ENCODE results near the gene LRP1B.

LRP1B gene

GRCh38 chr2:141380008-141380979 lies 750.5 kb downstream of the LRP1B start:
- DNase-seq: no peak

- DNase-seq: no peak
These were observed 766.0 kb downstream of the LRP1B start for GRCh38 chr2:141364821-141365220.

DNA sequence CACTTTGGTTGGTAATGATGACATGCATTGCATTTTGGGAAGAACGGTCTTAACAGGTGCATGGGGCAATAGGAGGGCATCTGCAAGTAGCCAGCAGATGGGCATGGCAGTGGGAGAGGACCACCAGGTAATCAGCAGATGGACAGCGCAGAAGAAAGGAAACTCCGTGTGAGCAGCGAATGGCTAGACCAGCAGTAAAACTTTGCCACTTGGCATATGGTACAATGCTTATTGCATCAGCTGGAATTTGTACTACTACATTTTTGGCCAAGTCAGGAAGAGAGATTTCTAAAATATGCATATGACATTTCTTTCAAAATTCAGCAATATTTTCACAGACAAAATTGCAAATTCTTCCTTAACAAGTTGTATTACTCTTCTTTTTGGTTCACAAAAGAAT lies 768.5 kb downstream of the LRP1B start:
- no peak for DNase-seq

GRCh38 chr2:141348481-141348880 lies 782.3 kb downstream of the LRP1B start:
- DNase-seq: no peak

DNA sequence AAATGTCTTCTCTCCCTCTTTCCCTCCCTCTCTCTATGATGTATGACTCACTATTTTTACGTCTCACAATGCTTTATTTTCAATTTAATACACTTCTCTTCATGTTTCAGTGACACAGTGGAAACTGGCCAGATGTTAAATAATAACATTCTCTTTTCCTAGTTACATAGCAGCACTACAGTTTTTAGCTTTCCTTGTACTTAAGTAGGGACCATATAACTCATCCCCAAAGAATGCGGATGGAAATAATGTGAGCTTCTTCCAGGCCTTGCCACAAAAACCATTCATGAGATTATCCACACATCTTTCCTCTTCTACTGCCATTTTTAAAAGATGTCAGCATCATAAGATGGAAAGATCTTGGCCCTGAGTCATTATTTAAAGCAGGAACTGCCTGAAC lies 789.4 kb downstream of the LRP1B start:
- no peak for DNase-seq

DNA sequence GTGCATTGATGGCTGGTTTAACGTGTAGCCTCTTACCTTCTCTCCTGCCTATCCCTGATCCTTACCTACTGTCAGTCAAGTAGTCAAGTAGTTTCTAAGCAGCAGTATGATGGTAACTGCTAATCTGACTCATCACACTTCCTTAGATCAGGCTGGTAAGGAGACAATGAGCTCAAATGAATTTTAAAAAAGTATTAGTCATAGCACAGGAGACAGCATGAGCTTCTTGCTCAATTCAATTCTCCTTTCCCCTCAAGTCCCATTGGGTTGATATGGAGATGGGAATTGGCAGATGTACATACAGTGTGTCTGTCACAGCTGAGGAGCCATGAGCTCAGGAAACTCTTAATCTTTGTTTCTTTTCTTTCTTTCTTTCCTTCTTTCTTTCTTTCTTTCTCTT lies 799.7 kb downstream of the LRP1B start:
- DNase-seq: no peak

DNA sequence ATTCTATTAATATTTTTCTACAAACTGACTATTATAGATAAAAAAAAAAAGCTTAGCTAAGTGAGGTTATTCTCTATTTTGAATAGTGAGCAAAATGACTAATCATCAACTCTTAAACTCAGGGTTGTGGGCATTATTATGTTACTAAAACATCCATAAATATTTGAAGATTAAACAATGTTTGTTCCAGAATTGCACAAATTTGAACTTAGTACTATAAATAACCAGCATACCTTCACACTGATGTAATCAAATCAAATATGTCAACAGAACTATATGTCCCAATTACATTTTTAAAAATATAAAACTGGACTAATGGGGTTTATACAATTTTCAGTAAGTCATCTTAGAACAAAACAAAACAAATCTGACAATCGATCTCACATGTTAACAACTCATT lies 800.9 kb downstream of the LRP1B start:
- no peak for DNase-seq

GRCh38 chr2:141323571-141323970 lies 807.2 kb downstream of the LRP1B start:
- no peak for DNase-seq

GRCh38 chr2:141317986-141318385 lies 812.8 kb downstream of the LRP1B start:
- no peak for DNase-seq

- no peak for DNase-seq
These were observed 814.2 kb downstream of the LRP1B start for GRCh38 chr2:141316606-141317005.

DNA sequence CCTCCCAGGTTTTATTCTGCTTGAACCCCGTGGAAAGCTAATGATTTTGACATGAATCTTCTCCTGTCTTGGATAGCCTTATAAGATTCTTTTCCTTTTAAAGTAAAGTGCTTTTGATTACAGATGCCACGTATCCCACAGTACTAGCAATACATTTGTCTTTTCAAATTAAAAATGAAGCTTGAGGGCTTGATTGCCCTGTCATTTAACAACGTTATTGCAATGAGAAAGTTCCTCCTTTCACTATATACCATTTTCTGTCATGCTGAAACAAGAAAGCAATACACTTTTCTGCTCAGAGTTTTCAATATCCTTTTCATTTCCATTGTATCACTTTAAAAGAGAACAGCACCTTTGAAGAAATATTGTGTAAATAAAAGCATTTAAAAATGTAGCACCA lies 814.7 kb downstream of the LRP1B start:
- no peak for DNase-seq

DNA sequence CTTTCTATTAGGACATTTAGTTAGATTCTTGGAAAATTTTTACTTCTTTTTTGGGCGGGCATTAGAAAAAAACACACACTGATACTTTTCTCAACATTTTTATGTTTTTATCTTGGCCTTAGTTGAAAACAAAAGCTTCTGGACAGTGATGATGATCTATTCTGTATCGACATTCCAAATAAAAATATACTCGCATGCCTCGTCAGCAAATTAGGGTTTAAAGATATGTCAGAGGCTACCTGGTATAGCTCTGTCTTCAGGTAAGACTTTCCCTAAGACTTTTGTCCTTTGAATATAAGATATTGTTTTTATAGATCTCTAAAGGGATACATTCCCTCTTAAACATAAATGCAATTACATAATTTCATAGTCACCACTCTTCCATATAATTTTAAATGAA lies 816.8 kb downstream of the LRP1B start:
- DNase-seq: no peak

- DNase-seq: no peak
These were observed 819.4 kb downstream of the LRP1B start for GRCh38 chr2:141311430-141311829.

DNA sequence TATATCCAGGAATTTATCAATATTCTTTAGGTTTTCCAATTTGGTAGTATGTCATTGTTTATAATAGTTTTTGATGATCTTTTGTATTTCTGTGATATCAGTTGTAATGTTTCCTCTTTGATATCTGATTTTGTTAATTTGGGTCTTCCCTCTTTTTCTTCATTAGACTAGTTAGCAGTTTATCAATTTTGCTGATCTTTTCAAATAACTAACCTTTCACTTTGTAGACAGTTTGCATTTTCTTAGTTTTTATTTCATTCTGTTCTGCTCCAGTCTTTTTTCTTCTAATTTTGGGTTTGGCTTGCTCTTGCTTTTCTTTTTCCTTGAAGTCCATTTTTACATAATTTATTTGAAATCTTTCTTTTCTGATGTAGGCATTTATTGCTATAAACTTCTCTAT lies 824.4 kb downstream of the LRP1B start:
- DNase-seq: no peak

GRCh38 chr2:141301551-141301950 lies 829.3 kb downstream of the LRP1B start:
- DNase-seq: no peak

- DNase-seq: no peak
These were observed 850.8 kb downstream of the LRP1B start for GRCh38 chr2:141280037-141280436.

GRCh38 chr2:141271346-141271745 lies 859.5 kb downstream of the LRP1B start:
- DNase-seq: no peak

- DNase-seq: no peak
These were observed 866.0 kb downstream of the LRP1B start for GRCh38 chr2:141264848-141265247.

DNA sequence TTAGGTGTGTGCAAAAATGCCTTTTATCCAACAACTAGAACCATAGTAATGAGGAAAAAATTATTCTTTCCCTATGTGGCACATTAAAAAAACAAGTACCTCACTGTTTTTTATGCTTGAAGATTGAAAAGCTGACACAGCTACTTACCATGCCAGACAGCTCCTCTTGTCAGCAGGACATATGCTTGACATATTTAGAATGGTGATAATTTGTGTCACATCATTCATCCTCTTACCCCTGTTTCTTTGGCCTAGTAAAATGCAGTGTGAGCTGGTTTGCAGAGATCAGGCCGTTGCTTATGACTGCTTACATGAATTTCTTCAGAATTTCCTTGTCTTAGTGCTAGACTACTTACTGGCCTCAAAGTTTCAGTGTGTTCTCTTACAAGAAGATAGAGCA lies 869.9 kb downstream of the LRP1B start:
- no peak for DNase-seq

DNA sequence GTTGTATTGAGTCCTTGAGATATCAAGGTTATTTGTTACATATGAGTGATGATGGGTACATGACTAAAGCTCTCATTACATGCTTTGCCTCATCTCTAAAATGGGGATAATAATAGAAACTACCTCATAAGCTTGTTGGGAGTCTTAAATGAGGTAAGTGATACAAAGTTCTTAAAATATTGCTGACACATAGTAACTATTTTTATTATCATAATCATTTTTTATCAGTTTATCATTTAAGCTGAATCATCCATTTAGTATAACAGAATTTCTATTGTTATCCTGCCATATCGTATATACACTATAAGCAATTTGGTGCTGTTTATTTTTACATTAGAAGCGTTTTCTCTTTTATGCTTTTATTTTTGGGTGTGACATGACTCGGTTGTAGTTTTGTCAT lies 871.1 kb downstream of the LRP1B start:
- DNase-seq: no peak

DNA sequence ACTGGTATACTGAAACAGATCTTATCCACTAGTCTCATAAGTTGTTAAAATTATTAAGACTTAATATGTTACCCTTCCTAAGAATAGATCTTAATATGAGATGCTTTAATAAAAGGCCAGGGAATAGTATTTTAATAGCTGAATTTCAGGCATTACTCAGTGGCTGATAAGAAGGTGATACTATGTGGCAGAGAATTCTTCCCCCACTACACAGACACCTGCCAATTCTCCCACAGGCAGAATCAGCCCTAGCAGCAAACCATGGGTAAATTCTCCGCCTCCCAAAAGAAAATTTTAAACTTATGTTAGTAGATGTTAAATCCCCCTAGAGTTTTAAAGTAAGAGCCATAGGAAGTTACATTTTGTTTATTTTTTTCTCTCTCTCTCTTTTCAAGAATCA lies 888.8 kb downstream of the LRP1B start:
- DNase-seq: no peak

DNA sequence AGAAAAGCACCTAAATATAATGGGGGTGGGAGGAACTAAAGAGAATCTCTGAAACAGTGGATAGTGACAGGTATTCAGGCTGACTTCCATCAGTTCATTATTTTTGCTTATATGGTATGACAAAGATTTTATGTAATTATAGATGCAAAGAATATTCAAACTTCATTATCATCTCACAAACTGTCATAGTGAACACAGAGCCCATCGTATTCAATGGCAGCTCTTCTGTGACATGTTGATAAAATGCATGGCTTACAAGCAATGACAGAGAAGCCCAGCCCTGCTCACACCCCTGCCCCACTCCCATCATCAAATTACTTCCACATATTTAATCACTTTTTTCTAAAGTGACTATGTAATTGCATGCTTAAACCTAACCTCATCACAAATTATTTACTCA lies 904.3 kb downstream of the LRP1B start:
- no peak for DNase-seq

- DNase-seq: no peak
These were observed 923.8 kb downstream of the LRP1B start for GRCh38 chr2:141207036-141207385.

- no peak for DNase-seq
These were observed 929.7 kb downstream of the LRP1B start for GRCh38 chr2:141201016-141201565.

GRCh38 chr2:141200191-141200590 lies 930.6 kb downstream of the LRP1B start:
- no peak for DNase-seq

Measured in GDM1 (cell line).